ENCODE measurements around the gene WDR7.

GRCh38 chr18:56711708-56712445 lies 60.7 kb downstream of the WDR7 start:
- TF ChIP-seq CTCF (IDR thresholded peaks at IDR 0.05 in 2 of 3, conservative IDR thresholded peaks at IDR 0.05 in 1 of 3; ENCODE audit: control insufficient read depth in 2 of 3, extremely low read depth in 1 of 3, insufficient read depth in 1 of 3, low read depth in 3 of 3, low read length in 3 of 3) (no peak), REST (IDR thresholded peaks at IDR 0.05; ENCODE audit: low read depth, low read length) (no peak), SMARCA5 (IDR thresholded peaks at IDR 0.05) (no peak), NFYB (IDR thresholded peaks at IDR 0.05; ENCODE audit: insufficient read depth, low read depth, low read length) (no peak), BCL3 (IDR thresholded peaks at IDR 0.05; ENCODE audit: borderline replicate concordance, insufficient read depth, low read depth, low read length, poor library complexity, severe bottlenecking) (no peak), EP300 (IDR thresholded peaks at IDR 0.05; ENCODE audit: borderline replicate concordance in 1 of 2, control insufficient read depth in 1 of 2, low read depth in 2 of 2, low read length in 2 of 2) (no peak), EZH2 (IDR thresholded peaks at IDR 0.05; ENCODE audit: borderline replicate concordance, control insufficient read depth, low read depth, low read length) (no peak)
